COLO668 (cell line): ENCODE measurements around the gene CFAP299.
"Not testable (repeated sequence)": the region's sequence is repeated elsewhere in the genome, so short reads cannot be mapped to it uniquely, and the experiment has no call there.

Source experiments
- DNase-seq: peaks from one replicate; lab custom pipeline; 2025; ENCODE audit not compliant: unreplicated experiment; lab: John Stamatoyannopoulos, UW

CFAP299 gene

GRCh38 chr4:80586716-80587115 lies 251.2 kb downstream of the CFAP299 start:
- no peak for DNase-seq

GRCh38 chr4:80587871-80588385 lies 252.4 kb downstream of the CFAP299 start:
- peak; percentile 30 for DNase-seq

- no peak for DNase-seq
These were observed 257.4 kb downstream of the CFAP299 start for GRCh38 chr4:80592950-80593349.

DNA sequence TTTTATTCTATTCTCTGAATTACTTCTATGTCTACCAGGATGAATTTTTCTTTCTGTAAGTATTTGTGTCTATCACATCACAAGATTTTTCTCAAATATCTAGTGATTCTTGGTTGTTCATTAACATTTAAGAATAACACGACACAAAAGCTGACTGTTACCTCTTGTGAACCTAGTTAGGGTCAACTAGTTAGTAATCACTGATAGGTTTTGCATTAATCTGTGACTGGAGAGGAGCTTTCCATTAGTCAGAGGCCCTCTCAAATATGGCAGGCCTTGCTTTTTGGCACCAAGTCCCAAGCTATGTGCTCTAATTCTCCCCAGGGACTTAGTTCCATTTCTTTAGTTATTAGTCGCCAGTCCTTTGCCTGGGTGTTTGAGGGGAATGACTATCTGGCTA lies 259.2 kb downstream of the CFAP299 start:
- DNase-seq = no peak

DNA sequence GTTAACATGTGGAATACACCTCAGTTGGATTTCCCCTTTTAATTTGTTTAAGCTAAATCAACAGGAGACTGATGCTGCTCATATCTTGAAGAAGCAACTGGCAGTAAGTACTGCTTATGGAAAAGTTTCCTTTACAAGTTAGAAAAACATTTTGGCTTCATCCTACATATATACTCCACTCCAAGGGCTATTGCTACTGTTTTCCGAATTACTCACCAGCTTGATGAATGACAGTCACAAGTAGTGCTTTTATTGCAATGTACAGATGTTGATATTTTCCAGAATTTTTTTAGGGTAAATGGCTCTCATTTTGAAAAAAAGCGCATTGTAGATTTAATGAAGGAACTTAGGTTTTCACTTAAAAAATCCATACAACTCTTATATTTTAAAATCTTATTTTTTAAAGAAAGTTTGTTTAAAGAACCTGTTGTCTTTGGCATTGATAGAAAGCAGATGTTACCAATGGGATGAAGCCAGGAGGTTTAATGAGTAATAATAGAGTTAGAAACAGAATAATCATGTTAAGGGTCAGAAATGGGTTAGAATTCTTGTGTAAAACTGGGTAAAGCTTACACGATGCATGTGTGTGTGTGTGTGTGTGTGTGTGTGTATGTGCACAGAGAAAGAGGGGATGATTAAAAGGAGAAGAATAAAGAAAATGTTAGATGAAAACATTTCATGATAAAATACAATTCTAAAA lies 272.9 kb downstream of the CFAP299 start:
- DNase-seq = no peak

GRCh38 chr4:80610199-80610598 lies 274.7 kb downstream of the CFAP299 start:
- DNase-seq = no peak

DNA sequence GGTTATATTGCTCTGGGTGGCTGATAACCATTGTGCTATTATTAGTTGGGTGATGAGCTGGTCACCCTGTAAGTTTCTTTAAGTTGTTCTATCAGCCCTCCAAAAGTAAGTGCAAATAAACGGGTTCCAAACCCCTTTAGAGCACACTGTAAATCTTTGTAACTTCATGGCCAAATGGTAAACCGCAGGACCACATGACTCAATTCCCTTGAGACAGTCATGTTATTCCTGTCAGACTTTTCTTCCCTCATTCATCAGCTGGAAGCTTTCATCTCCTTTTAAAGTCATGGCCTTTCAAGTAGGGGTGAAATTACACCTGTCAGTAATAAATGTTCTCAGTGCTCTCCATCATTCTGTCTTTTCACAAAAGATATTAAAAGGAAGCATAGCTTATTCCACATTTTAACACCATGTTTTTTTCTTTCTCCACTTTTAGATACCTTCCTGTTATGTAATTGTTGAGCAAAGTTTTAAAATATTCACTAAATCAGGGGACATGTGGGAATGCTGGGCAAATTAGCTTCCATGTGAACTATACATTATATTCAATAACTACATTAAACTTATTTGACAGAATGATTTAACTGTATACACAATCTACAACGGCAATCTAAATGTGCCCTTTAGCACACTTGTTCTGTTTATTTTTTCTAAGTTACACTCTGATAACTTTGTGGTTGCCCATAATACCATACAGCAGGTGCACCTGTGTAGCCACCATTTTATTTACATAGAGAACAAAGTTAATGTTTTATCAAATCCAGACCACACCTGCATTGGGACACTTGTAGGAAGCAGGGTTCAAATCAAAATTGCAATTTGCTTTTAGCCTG lies 275.5 kb downstream of the CFAP299 start:
- DNase-seq = peak; percentile 38

GRCh38 chr4:80611678-80611979 lies 276.1 kb downstream of the CFAP299 start:
- DNase-seq = no peak

GRCh38 chr4:80613470-80613869 lies 277.9 kb downstream of the CFAP299 start:
- DNase-seq = no peak

DNA sequence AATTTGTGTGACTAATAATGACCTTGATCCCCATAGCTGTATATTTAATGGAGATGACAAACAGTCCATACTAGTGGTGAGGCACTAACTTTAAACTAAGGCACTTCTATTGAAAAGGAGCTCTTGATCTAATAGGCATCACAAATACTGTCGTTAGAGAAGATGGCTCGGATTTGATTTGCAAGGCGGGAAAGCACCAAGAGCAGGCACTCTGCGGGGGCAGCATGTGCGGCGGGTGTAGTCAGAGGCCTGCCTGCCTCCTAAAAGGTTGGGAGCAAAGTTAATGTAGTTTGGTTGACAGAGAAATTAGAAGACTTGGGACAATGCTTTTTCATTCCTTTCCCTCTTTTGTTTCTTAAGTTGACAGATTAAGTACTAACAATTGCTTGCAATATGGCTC lies 278.8 kb downstream of the CFAP299 start:
- DNase-seq = no peak

DNA sequence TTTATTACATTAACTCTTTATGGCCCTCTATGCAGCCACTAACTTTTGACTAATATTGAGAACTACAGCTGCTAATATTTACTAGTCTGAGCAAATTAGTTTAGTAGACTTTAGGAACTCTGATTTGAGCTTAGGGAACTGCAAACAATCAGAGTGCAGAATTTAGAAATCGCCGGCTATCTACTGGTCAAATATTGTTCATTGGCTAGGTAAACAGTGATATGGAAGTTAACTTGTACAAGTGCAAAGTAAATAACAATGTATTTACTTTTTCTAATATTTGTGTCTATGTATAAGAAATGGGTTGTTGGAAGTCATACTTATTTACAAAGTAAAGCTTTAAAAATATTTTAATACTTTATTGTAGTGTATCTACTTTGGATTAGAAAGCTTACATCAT lies 279.6 kb downstream of the CFAP299 start:
- DNase-seq = no peak

GRCh38 chr4:80619070-80619674 lies 283.6 kb downstream of the CFAP299 start:
- DNase-seq = peak; percentile 5

GRCh38 chr4:80631861-80632260 lies 296.3 kb downstream of the CFAP299 start:
- DNase-seq = no peak

GRCh38 chr4:80637190-80637589 lies 301.7 kb downstream of the CFAP299 start:
- no peak for DNase-seq

DNA sequence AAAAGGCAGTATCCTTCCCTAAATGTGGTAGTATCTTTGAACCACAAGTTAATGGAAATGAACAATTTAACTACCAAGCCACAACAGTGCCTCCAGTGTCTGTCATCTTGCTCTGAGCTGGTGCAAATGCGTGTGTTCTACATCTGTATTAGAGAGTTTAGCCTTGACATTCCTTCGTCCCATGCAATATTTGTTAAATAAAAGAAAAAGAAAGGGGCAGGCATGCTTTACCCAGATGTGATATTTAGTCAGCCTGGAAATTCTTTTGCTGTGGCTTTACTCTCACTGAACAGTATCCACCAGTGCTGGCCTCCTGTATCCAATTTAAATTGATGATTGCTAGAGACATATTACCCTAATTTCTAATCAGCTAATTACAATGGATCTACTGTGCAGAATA lies 310.5 kb downstream of the CFAP299 start:
- no peak for DNase-seq

- no peak for DNase-seq
These were observed 320.1 kb downstream of the CFAP299 start for GRCh38 chr4:80655662-80656061.

DNA sequence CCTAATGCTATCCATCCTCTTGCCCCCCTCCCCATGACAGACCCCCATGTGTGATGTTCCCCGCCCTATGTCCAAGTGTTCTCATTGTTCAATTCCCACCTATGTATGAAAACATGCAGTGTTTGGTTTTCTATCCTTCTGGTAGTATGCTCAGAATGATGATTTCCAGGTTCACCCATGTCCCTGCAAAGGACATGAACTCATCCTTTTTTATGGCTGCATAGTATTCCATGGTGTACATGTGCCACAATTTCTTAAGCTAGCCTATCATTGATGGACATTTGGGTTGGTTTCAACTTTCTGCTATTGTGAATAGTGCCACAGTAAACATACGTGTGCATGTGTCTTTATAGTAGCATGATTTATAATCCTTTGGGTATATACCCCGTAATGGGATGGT lies 334.6 kb downstream of the CFAP299 start:
- not testable (repeated sequence) for DNase-seq

DNA sequence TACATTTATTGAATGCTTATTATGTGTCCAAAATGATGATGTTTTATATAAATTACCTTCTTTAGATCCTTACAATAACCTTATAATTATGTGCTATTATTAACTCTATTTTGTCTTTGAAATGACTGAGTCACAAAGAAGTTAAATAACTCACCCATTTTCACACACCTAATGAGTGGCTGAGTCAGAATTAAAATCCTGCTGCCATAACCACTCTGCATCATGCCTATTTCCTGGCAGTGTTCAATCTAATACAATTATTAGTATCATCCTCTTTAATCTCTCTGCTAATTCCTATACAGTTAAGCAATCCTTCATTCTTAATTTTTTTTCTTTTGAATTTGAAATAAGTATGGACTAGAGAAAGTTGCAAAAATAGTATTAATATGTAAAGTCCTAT lies 342.9 kb downstream of the CFAP299 start:
- no peak for DNase-seq

DNA sequence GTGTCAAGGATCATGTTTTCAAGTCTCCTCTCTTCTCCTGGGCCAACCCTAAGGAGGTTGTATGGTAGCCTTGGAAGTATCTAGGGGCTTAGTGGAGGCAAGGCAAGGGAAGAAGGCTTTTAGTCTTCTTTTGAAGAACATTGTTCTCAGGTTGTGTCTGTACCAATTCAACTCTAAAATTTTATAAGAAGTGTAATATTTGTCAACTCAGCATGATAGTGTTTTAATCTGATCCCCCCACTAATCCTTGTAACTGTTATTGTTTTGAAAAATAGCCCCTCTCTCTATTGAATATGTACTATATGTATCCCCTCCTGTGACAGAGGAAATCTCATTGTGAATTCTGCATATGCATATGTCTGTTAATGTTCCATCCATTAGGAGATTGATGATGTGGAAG lies 345.4 kb downstream of the CFAP299 start:
- no peak for DNase-seq

DNA sequence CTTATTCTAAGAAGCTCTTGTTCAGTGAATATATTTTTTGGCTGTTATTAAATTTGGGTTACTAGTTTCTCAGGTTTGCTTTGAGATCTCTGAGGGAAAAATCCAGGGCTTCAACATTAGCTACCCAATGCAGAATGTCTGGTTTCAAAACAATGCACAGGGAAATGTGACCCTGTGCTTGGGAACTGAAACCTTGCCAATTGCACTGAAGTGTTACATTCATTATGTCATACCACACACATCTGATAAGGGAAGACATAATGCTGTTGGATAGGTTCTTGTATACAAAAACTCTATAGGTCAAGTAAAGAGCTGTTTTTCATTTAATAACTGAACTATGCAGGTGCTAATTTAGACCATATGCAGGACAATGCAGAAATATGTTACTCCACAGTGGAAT lies 349.7 kb downstream of the CFAP299 start:
- DNase-seq = no peak

- not testable (repeated sequence) for DNase-seq
These were observed 352.2 kb downstream of the CFAP299 start for GRCh38 chr4:80687736-80688135.

DNA sequence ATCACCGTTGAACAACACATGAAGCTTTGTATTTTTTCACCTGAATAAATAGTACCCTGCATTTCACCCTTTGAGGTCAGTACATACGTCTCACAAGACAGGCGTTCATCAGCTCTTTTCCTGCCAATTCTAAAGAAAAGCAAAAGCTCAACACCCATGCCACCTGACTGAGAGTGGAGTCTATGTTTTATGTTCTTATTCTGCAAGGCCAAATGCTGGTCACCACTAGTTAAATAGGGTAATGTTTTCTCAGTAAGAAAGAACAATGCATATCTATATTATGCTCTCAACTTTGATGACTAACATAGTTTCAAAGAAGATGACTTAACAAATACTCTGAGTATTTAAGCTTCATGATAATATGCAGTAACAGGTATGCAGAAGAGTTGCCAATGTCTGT lies 358.6 kb downstream of the CFAP299 start:
- DNase-seq = no peak
